Activated T-cell treated with anti-CD3 and anti-CD28 coated beads for 48 hours (primary cell): ENCODE data around the gene HENMT1.
"Not testable (repeated sequence)": the region's sequence is repeated elsewhere in the genome, so short reads cannot be mapped to it uniquely, and the experiment has no call there.

Source experiments
- DNase-seq: peaks from one replicate; pipeline ENCODE4 v3.0.0-alpha.2; 2020; ENCODE audit warnings: low read depth

HENMT1 gene

DNA sequence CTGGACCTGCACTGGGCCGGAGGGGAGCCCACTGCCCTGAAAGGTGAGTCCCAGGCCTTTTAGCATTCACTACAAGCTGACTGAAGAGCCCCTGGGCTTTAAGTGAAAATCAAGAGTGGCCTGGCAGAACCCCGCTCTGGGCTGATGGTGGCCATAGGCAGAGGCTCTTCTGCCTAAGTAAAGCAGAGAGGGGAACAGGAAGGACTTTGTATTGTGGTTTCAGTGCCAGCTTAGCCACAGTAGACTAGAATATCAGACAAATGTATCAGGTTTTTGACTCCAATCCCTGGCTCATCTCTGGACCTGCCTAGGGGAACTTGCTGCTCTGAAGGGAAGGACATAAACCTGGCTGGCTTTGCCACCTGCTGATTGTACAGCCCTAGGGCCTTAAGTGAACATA lies 10.2 kb upstream of the HENMT1 start:
- DNase-seq, result no peak

DNA sequence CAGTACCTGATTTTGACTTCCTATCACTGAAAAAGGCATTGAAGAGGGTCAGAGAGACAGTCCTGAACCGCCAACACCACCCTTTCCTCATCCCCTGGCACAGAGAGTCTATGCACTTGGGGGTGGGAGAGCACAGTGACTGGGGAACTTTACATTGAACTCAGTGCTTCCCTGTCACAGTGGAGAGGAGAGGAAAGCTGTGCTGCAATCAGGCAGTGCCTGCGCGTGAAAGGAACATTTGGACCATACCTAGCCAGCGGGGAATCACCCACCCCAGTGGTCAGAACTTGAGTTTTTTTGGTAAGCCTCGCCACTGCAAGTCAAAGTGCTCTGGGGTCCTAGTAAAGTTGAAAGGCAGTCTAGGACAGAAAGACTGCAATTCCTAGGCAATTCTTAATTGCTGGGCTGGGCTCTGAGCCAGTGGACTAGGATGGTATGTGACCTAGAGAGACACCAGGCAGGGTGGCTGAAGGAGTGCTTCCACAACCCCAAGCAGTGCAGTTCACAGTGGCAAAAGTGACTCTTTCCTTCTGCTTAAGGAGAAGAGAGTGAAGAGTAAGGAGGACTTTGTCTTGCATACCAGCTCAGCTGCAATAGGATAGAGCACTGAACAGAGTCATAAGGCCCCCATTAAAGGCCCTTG lies 9.4 kb upstream of the HENMT1 start:
- no peak for DNase-seq

DNA sequence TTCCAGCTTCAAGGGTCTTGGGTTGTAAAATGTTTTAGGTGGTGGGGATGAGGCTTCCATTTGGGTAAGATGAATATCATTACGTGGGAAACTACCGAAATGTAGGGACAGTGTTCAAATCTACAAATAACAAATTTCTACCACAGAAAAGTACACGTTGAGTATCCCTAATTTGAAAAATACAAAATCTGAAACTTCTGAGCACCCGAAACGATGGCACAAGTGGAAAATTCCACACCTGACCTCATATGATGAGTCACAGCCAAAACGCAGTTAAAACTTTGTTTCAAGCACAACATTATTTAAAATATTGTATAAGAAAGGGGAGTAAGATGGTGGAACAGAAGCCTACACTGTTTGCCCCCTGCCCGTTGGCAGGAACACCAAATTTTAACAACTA lies 8.8 kb upstream of the HENMT1 start:
- DNase-seq, result no peak

GRCh38 chr1:108668777-108669176 lies 7.9 kb upstream of the HENMT1 start:
- no peak for DNase-seq

DNA sequence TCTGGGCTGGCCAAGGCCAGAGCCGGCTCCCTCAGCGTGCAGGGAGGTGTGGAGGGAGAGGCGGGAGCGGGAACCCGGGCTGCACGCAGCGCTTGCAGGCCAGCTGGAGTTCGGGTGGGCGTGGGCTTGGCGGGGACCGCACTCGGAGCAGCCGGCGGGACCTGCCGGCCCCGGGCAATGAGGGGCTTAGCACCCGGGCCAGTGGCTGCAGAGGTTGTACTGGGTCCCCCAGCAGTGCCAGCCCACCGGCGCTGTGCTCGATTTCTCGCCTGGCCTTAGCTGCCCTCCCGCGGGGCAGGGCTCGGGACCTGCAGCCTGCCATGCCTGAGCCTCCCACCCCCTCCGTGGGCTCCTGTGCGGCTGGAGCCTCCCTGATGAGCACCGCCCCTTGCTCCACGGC lies 6.5 kb upstream of the HENMT1 start:
- not testable (repeated sequence) for DNase-seq

DNA sequence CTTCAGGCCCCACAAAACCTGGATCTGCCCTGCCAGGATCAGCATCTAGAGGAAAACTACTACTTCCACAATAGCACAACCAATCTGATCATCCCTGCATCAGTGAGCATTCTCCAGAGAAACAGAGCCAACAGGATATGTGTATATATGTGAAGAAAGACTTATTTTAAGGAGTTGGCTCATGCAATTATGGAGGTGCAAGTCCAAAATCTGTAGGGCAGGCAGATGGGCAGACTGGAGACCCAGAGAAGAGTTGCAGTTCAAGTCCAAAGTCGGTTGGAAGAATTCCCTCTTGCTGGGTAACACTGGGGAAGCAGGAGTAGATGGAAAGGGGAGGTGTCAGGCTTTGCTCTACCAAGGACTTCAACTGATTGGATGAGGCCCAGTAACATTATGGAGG lies 4.9 kb upstream of the HENMT1 start:
- no peak for DNase-seq

DNA sequence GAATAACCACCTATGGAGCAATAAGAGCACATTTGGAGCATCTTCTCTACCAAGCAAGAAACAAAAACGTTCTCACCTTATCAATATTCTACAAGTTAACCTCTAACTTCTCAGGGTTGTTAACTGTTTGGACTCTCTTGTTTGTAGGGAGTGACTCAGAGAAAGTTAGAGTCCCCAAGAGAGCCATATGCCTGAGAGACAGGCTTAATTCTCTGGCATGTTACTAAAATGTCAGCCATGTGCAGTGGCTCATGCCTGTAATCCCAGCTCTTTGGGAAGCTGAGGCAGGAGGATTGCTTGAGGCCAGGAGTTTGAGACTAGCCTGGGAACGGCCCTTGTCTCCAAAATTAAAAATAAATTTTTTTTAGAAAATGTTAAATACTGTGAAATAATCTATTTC lies 4.2 kb upstream of the HENMT1 start:
- no peak for DNase-seq

- no peak for DNase-seq
These were observed 3.6 kb upstream of the HENMT1 start for GRCh38 chr1:108664481-108664880.

DNA sequence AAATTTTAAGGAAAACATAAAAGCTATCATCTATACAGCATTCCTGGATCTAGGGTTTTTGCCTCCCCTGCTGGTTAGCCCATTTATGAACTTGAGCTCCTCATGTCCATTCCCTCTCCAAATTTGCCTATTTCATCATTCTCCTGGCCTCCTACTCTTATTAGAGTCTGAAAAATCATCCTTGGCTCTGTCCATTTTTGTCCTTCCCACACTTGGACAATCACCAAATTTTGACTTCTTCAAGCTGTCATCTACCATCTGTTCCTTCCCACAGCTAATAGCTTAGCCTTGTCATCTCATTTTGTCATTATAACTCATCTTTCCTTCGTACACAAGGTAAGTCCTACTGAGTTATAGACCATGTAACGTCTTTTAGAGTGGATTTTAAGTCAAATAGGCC lies 2.2 kb upstream of the HENMT1 start:
- DNase-seq, result no peak

DNA sequence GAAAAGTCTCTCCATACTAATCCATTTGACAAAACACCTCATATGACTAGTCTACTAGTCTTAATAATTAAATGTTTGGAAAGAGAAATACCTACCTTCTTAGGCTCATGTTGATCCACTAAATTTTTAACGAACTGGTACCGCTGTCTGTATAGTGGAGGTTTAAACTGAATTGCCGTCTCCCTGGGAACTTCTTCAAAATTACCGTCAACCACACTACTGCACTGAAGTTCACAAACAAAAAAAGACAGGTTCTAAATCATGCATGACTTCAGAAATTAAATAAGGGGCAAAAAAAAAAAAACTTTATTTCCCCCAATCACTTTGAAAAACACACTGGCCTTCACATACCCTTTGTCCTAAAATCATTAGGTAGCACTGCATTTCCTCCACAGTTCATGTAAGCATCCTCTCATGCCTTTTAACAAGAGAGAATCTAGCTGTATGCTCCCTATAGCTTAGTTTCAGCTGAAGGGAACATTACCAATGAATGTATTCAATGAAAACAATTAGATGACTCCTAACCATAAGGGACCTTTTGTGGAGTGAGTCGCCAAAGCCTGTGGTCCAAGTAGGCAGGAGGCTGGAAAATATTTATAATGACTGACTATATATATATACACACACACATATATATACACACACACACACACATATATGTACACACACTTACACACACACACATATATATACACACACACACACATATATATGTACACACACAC lies 3.4 kb downstream of the HENMT1 start:
- DNase-seq, result no peak

GRCh38 chr1:108653431-108654105 lies 7.3 kb downstream of the HENMT1 start:
- DNase-seq, result no peak

DNA sequence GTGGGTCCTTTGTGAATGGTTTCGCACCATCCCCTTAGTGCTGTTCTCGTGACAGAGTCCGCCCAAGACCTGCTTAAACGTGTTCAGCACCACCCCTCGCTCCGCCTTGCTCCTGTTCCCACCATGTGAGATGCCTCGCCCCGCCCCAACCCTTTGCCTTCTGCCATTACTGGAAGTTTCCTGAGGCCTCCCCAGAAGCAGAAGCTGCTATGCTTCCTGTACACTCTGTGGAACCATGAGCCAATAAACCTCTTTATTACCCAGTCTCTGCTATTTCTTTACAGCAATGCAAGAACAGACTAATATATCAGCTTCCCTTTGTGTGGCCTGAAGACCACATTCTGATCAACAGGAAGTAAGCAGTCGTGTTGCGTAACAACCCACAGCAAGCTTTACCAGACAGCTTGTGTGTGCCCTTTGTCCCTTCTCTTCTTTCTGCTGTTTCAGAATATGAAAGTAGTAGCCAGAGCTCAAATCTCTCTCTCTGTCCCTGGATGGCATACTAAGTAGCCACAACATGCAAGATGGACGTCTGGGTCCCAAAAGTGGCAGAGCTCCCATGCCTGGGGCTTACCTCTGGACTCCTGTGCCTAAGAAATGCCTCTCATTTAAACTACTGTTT lies 14.1 kb downstream of the HENMT1 start:
- DNase-seq, result peak; percentile 38

DNA sequence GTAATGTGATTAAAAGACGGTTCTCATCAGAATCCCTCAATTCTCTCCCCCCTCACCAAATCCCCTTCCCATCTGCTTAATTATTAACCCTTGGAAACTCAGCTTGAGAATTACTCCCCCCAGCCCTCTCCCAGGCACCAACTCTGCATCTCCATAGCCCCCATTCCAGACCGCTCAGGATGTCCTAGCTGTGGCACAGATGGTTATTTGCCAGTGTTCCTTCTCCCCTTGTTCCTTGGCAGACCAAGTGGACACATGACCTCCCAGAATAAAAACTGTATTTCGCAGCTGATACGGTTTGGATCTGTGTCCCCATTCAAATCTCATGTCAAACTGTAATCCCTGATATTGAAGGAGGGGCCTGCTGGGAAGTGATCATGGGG lies 14.6 kb downstream of the HENMT1 start:
- DNase-seq, result no peak

DNA sequence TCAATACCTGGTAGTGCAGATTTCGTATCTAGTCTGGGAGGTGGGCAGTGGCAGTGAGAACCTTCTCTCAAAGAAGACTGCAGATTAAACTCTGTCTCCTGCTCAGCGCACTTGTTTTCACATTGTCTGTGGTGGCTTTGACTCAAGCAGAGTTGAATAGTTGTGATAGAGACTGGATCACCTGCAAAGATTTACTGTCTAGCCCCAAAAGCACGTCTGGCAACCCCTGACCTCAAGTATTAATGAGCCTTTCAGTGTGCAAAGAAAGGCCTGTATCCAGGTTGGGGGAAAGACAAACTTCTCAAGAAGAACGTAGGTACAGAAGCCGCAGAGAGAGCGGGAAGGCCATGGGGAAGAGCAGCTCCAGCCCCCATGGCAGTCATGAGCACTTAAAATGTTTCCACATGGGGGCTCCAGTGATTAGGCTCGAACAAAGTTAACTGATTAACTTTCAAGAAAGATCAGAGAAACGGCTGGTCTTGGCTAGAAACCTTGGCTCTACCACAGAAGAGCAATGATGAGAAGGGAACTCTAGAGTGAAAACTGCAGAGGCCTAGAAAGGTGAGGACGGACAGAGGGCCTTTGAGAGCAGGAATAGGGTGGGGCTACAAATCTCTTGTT lies 15.2 kb downstream of the HENMT1 start:
- no peak for DNase-seq

- DNase-seq, result no peak
These were observed 15.9 kb downstream of the HENMT1 start for GRCh38 chr1:108644984-108645383.

- DNase-seq, result no peak
These were observed 17.2 kb downstream of the HENMT1 start for GRCh38 chr1:108643492-108644335.

DNA sequence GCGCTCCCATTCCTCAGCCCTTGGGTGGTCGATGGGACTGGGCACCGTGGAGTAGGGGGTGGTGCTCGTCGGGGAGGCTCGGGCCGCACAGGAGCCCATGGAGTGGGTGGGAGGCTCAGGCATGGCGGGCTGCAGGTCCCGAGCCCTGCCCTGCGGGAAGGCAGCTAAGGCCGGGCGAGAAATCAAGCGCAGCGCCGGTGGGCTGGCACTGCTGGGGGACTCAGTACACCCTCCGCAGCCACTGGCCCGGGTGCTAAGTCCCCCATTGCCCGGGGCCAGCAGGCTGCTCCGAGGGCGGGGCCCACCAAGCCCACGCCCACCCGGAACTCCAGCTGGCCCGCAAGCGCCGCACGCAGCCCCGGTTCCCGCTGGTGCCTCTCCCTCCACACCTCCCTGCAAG lies 20.0 kb downstream of the HENMT1 start:
- not testable (repeated sequence) for DNase-seq

DNA sequence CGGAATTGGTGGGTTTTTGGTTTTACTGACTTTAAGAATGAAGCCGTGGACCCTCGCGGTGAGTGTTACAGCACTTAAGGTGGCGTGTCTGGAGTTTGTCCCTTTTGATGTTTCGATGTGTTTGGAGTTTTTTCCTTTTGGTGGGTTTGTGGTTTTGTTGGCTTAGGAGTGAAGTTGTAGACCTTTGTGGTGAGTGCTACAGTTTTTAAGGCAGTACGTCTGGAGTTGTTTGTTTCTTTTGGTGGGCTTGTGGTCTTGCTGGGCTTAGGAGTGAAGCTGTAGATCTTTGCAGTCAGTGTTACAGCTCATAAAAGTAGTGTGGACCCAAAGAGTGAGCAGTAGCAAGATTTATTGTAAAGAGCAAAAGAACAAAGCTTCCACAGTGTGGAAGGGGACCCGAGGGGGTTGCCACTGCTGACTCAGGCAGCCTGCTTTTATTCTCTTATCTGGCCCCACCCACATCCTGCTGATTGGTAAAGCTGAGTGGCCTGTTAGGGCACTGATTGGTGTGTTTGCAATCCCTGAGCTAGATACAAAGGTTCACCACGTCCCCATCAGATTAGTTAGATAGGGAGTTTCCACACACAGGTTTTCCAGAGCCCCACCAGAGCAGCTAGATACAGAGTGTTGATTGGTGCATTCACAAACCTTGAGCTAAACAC lies 20.9 kb downstream of the HENMT1 start:
- peak; percentile 33 for DNase-seq

DNA sequence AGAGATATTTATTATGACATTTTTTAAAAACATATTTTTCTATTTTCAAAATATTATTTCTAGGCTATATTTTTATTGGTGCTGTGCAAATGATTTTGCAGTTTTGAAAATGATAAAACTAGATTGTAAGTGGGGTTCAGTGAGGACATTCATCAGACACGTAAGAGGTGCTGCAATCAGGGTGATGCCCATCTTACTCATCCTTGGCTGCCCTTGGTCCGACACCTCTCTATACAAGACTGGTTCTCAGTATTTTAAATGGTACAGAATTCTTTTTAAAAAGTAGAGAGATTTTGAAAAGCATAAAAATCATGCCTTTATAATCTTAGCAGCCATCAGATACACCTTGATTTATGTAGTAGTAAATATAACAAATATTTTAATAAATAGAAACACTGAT lies 24.0 kb downstream of the HENMT1 start:
- no peak for DNase-seq

- no peak for DNase-seq
These were observed 26.4 kb downstream of the HENMT1 start for GRCh38 chr1:108634521-108634920.

- no peak for DNase-seq
These were observed 32.2 kb downstream of the HENMT1 start for GRCh38 chr1:108628665-108629064.
